Parathyroid adenoma (tissue), 2 donors: Measurements from ENCODE around the gene ASAP2.

Experiments
- H2AFZ ChIP-seq: fragments of 300-600 bp; sonication (generic); one replicate; pipeline ENCODE4 v1.7.0; 2017; ENCODE audit warnings: antibody characterized with exemption, mild to moderate bottlenecking
- H3K27ac ChIP-seq: fragments of 300-600 bp; sonication (generic); one replicate; pipeline ENCODE4 v1.7.0; 2017
- H3K27me3 ChIP-seq: fragments of 300-600 bp; sonication (generic); one replicate; pipeline ENCODE4 v1.7.0; 2017; ENCODE audit warnings: low read length; ENCODE audit not compliant: control insufficient read depth, insufficient read depth
- H3K36me3 ChIP-seq: fragments of 300-600 bp; sonication (generic); one replicate; pipeline ENCODE4 v1.7.0; 2017; ENCODE audit warnings: low read length; ENCODE audit not compliant: control insufficient read depth, insufficient read depth
- H3K4me1 ChIP-seq: fragments of 300-600 bp; sonication (generic); one replicate; pipeline ENCODE4 v1.7.0; 2017; ENCODE audit warnings: control low read depth
- H3K4me2 ChIP-seq: fragments of 300-600 bp; sonication (generic); one replicate; pipeline ENCODE4 v1.7.0; 2017; ENCODE audit warnings: low read length
- H3K4me3 ChIP-seq: fragments of 300-600 bp; sonication (generic); one replicate; pipeline ENCODE4 v1.7.0; 2017; ENCODE audit warnings: low read depth, low read length
- H3K79me2 ChIP-seq: fragments of 300-600 bp; sonication (generic); one replicate; pipeline ENCODE4 v1.7.0; 2017; ENCODE audit warnings: control low read depth
- H3K9ac ChIP-seq: fragments of 300-600 bp; sonication (generic); one replicate; pipeline ENCODE4 v1.7.0; 2017; ENCODE audit warnings: mild to moderate bottlenecking
- H3K9me3 ChIP-seq: fragments of 300-600 bp; sonication (generic); one replicate; pipeline ENCODE4 v1.7.0; 2017; ENCODE audit warnings: low read length; ENCODE audit not compliant: control insufficient read depth
- TF ChIP-seq, protein P1 (sequence below): fragments of 300-600 bp; sonication (generic); IDR thresholded peaks from one replicate; pipeline ENCODE4 v1.7.0; 2017; ENCODE audit warnings: antibody characterized with exemption, mild to moderate bottlenecking
- donor health status: primary hyperparathyroidism.

Gene ASAP2

DNA sequence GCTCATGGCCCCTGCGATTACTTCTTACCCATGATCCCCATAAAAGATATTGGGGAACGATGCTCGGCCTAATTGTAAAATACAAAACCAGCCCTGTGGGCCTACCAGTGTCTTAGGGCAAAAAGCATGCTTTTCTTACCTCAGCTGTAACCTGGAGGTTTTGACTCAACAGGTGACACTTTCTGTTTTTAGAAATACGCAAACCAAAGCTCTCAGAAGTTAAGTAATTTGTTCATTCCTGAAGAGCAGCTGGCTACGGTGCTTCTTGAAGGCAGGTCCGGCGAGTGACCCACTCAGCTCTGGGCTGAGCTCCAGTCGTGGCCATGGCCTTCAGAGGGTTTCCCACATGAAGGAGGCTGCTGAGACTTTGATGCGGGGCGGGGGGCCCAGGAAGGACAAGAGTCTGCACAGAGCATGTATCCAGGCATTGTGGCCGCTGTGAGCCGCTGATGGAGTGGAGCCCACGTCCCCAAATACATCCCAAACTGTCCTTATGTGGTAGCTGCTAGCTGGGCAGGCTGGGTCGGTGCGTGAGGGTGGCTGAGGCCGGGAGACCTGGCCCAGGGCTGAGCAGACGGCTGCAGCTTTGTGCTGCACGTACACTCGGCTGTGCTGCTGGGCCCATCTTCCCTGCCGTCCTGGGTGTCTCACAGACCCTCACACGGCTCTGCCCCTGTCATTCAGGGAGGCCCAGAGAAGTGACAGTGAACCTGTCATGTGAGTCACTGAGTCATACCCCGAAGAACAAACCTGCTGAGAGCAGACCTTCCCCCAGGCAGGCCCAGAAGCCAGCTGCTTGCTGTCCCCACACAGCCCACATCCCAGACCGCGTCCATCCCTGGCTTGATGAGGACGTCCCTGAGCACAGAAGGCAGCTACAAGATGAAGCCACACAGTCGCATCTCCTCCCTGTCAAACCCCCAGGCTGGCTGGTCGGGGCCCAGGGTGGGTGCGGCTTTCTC, 182.6 kb downstream of the ASAP2 start:
- Histone ChIP-seq H3K27ac (no peak overlapping the region), H3K4me2 (no peak overlapping the region), H3K79me2 (no peaks in the 10 kb centered on the region), H3K36me3 (no peaks in the 10 kb centered on the region), H3K9ac (no peak overlapping the region), H3K9me3 (no peaks in the 10 kb centered on the region), H3K4me3 (no peak overlapping the region), H2AFZ (no peak overlapping the region), H3K27me3 (no peaks in the 10 kb centered on the region), H3K4me1 (no peaks in the 10 kb centered on the region)
- TF ChIP-seq, protein P1, sequence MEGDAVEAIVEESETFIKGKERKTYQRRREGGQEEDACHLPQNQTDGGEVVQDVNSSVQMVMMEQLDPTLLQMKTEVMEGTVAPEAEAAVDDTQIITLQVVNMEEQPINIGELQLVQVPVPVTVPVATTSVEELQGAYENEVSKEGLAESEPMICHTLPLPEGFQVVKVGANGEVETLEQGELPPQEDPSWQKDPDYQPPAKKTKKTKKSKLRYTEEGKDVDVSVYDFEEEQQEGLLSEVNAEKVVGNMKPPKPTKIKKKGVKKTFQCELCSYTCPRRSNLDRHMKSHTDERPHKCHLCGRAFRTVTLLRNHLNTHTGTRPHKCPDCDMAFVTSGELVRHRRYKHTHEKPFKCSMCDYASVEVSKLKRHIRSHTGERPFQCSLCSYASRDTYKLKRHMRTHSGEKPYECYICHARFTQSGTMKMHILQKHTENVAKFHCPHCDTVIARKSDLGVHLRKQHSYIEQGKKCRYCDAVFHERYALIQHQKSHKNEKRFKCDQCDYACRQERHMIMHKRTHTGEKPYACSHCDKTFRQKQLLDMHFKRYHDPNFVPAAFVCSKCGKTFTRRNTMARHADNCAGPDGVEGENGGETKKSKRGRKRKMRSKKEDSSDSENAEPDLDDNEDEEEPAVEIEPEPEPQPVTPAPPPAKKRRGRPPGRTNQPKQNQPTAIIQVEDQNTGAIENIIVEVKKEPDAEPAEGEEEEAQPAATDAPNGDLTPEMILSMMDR, result no peak

GRCh38 chr2:9390151-9390850, 183.7 kb downstream of the ASAP2 start:
- H3K27ac ChIP-seq, result no peak overlapping the region

DNA sequence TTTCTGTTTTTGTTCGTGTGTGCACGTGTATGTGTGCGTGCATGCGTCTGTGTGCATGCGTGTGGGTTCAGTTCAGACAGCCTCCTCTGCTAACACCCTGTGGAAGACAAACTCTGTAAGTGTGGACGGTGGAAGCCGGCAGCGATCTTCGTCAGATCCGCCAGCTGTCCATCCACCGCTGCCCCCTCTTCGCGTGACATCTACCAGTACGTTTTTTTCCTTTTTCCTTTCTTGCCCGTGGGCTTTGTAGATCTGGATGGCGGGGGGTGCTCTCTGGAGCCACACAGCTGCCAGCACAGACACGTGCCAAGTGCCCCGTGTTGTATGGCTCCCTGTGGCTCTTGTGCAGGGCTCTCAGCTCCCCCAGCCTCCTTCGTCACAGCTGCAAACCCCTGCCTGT, 184.4 kb downstream of the ASAP2 start:
- Histone ChIP-seq H3K27me3 (no peaks in the 10 kb centered on the region), H3K9ac (no peak overlapping the region), H3K27ac (no peak overlapping the region), H3K9me3 (no peaks in the 10 kb centered on the region), H2AFZ (no peak overlapping the region), H3K79me2 (no peaks in the 10 kb centered on the region), H3K4me2 (no peak overlapping the region), H3K36me3 (no peaks in the 10 kb centered on the region), H3K4me3 (no peak overlapping the region), H3K4me1 (no peaks in the 10 kb centered on the region)
- TF ChIP-seq, protein P1, result no peak

More at GRCh38 chr2:9390151-9390850, 183.7 kb downstream of the ASAP2 start:
- no peak overlapping the region for H3K4me2 ChIP-seq
- H3K4me1 ChIP-seq, result no peaks in the 10 kb centered on the region
- no peak overlapping the region for H3K4me3 ChIP-seq
- H2AFZ ChIP-seq, result no peak overlapping the region
- no peaks in the 10 kb centered on the region for H3K79me2 ChIP-seq
- H3K36me3 ChIP-seq, result no peaks in the 10 kb centered on the region
- TF ChIP-seq, protein P1, result no peak
- H3K9me3 ChIP-seq, result no peaks in the 10 kb centered on the region
- H3K9ac ChIP-seq, result no peak overlapping the region
- no peaks in the 10 kb centered on the region for H3K27me3 ChIP-seq

- TF ChIP-seq, protein P1, result no peak
- H3K4me1 ChIP-seq, result no peaks in the 10 kb centered on the region
- H3K27me3 ChIP-seq, result no peaks in the 10 kb centered on the region
- no peak overlapping the region for H3K9ac ChIP-seq
- H3K79me2 ChIP-seq, result no peaks in the 10 kb centered on the region
- no peak overlapping the region for H3K4me2 ChIP-seq
- no peak overlapping the region for H3K27ac ChIP-seq
- no peak overlapping the region for H3K4me3 ChIP-seq
- H2AFZ ChIP-seq, result no peak overlapping the region
- H3K36me3 ChIP-seq, result no peaks in the 10 kb centered on the region
- no peaks in the 10 kb centered on the region for H3K9me3 ChIP-seq
Observed at GRCh38 chr2:9391961-9392720, 185.5 kb downstream of the ASAP2 start.
